Activated CD8-positive, alpha-beta T cell treated with anti-CD3 and anti-CD28 coated beads for 36 hours (primary cell): ENCODE results near the gene ZNF281. TPM values are rescaled to one million over a fixed set of nuclear protein-coding genes. Genes with fewer than 3 reads are reported as not detected.

Source experiments
- ATAC-seq: fragments of 200-7000 bp; cut with Tn5 transposase; one replicate; pipeline ENCODE4 v1.10.0; 2021; ENCODE audit warnings: mild to moderate bottlenecking, moderate library complexity
- CTCF ChIA-PET: fragments of 350-600 bp; sonication (Branson Sonifier 250); formaldehyde crosslinking; loops from one replicate; lab custom pipeline; 2021; ENCODE audit warnings: antibody characterized with exemption; lab: Charles Lee
- POLR2A ChIA-PET: fragments of 350-600 bp; sonication (Branson Sonifier 250); formaldehyde crosslinking; loops from one replicate; lab custom pipeline; 2021; ENCODE audit warnings: antibody characterized with exemption; lab: Charles Lee
- DNase-seq: peaks from one replicate; pipeline ENCODE4 v3.0.0-alpha.2; 2020
- H3K27ac Mint-ChIP-seq: one replicate; pipeline ENCODE4 v1.8.0; 2021; ENCODE audit warnings: mild to moderate bottlenecking, mixed read lengths
- H3K27me3 Mint-ChIP-seq: one replicate; pipeline ENCODE4 v1.8.0; 2021; ENCODE audit warnings: mixed read lengths
- H3K36me3 Mint-ChIP-seq: one replicate; pipeline ENCODE4 v1.8.0; 2021; ENCODE audit warnings: low read depth, mixed read lengths
- H3K4me1 Mint-ChIP-seq: one replicate; pipeline ENCODE4 v1.8.0; 2021; ENCODE audit warnings: low read depth, mixed read lengths
- H3K4me3 Mint-ChIP-seq: one replicate; pipeline ENCODE4 v1.8.0; 2021; ENCODE audit warnings: mild to moderate bottlenecking, moderate library complexity, mixed read lengths
- H3K9me3 Mint-ChIP-seq: one replicate; pipeline ENCODE4 v1.8.0; 2021; ENCODE audit warnings: mixed read lengths
- intact Hi-C: fragments of 100-400 bp; cut with micrococcal nuclease; formaldehyde crosslinking; loops from one replicate; pipeline ENCODE4 v1.10.0; 2022
- total RNA-seq, 2 experiments: library from RNA; stranded (reverse); gene quantifications; one replicate each; pipeline ENCODE4 v1.2.3, GENCODE V29; 2021
- TF ChIP-seq, protein P1 (sequence below): fragments of 200-600 bp; IDR thresholded peaks from one replicate; pipeline ENCODE4 v1.8.0; 2022; ENCODE audit warnings: antibody characterized with exemption, mild to moderate bottlenecking

Gene ZNF281
- total RNA-seq, 2 experiments from 2014 or later = 12.0 to 12.2 TPM

DNA sequence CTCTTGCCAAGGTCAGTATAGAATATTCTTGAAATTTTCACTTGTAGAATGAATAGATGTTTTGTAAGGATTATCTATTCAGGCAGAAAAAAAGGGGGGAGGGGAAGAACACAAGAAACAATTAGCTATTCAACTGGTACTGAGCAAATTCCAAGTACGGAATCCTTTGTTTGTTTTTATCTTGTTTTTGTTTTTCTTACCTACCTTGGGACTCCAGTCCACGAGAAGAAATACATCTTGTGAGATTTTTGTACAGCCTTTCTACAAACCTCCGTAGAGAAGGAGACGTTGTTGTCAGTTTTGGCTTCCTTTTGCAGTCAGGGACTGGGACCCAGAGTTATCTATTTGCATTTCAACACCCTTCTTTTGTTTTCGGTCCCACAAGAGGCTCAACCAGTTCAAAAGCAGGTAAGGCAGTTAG is 36.0 kb downstream of the ZNF281 start:
- Mint-ChIP-seq H3K4me1 (no peaks in the 10 kb centered on the region), H3K27me3 (no peaks in the 10 kb centered on the region), H3K4me3 (no peak overlapping the region), H3K36me3 (no peaks in the 10 kb centered on the region), H3K27ac (no peak overlapping the region), H3K9me3 (no peaks in the 10 kb centered on the region)
- TF ChIP-seq, protein P1, sequence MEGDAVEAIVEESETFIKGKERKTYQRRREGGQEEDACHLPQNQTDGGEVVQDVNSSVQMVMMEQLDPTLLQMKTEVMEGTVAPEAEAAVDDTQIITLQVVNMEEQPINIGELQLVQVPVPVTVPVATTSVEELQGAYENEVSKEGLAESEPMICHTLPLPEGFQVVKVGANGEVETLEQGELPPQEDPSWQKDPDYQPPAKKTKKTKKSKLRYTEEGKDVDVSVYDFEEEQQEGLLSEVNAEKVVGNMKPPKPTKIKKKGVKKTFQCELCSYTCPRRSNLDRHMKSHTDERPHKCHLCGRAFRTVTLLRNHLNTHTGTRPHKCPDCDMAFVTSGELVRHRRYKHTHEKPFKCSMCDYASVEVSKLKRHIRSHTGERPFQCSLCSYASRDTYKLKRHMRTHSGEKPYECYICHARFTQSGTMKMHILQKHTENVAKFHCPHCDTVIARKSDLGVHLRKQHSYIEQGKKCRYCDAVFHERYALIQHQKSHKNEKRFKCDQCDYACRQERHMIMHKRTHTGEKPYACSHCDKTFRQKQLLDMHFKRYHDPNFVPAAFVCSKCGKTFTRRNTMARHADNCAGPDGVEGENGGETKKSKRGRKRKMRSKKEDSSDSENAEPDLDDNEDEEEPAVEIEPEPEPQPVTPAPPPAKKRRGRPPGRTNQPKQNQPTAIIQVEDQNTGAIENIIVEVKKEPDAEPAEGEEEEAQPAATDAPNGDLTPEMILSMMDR = no peak
- ATAC-seq = no peak
- DNase-seq = no peak
- ChIA-PET POLR2A (no interaction called here), CTCF (interaction anchor here (1.0 kb wide), 1 partner anchor 116 kb away, joined by 3 read pairs; no protein-coding TSS in a partner anchor)
- intact Hi-C loops = no loop called here

GRCh38 chr1:200372885-200373181 is 37.0 kb downstream of the ZNF281 start:
- no peaks in the 10 kb centered on the region for H3K36me3 Mint-ChIP-seq
- intact Hi-C loops = no loop called here
- TF ChIP-seq, protein P1 = no peak
- ChIA-PET CTCF (interaction anchor here (1.0 to 1.7 kb wide), 2 partner anchors 24 to 115 kb away, joined by 3 read pairs; no protein-coding TSS in a partner anchor), POLR2A (no interaction called here)
- H3K4me3 Mint-ChIP-seq = no peak overlapping the region
- H3K27ac Mint-ChIP-seq = no peak overlapping the region
- DNase-seq (no peak), ATAC-seq (no peak)
- H3K9me3 Mint-ChIP-seq = no peaks in the 10 kb centered on the region
- no peaks in the 10 kb centered on the region for H3K27me3 Mint-ChIP-seq
- no peaks in the 10 kb centered on the region for H3K4me1 Mint-ChIP-seq

DNA sequence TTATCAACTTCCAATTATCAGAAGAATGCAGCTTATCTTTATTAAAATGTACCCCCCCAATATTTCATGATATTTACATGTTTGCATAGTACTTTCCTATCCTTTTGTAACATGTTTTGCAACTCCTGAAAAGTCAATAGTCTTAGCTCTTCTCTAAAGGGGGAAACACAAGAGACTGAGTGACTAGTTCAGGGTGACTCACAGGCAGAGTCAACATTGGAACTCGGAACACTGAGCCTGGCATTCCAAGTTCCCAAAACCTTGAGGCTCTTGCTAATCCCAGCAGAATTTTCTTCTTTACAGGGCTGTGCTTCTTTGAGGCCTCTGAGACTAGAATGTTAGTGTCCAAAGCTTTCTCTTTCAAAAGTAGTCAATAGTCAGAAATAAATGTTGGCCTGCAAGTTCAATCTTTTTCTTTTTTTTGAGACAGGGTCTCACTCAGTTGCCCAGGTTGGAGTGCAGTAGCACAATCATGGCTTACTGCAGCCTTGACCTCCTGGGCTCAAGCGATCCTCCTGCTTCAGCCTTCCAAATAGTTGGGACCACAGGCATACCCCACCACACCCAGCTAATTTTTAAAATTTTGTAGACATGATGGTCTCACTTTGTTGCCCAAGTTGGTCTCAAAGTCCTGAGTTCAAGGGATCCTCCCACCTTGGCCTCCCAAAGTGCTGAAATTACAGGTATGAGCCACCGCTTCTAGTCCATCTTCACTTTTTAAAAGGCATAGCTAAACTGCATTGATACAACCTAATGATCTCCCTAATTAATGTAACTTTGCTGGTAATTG is 37.5 kb downstream of the ZNF281 start:
- H3K9me3 Mint-ChIP-seq = no peaks in the 10 kb centered on the region
- DNase-seq = no peak
- TF ChIP-seq, protein P1 = no peak
- CTCF ChIA-PET = interaction anchor here (1.7 kb wide), 1 partner anchor 25 kb away, joined by 3 read pairs; no protein-coding TSS in a partner anchor
- intact Hi-C loops = no loop called here
- no peaks in the 10 kb centered on the region for H3K4me1 Mint-ChIP-seq
- no peak for ATAC-seq
- H3K36me3 Mint-ChIP-seq = no peaks in the 10 kb centered on the region
- H3K27ac Mint-ChIP-seq = no peak overlapping the region
- no peaks in the 10 kb centered on the region for H3K27me3 Mint-ChIP-seq
- POLR2A ChIA-PET = interaction anchor here (1.1 kb wide), 1 partner anchor 18 kb away, joined by 3 read pairs; no protein-coding TSS in a partner anchor
- no peak overlapping the region for H3K4me3 Mint-ChIP-seq

GRCh38 chr1:200369706-200370105 is 40.1 kb downstream of the ZNF281 start:
- Mint-ChIP-seq H3K9me3 (no peaks in the 10 kb centered on the region), H3K27me3 (no peaks in the 10 kb centered on the region), H3K36me3 (peaks cover 2% of the 10 kb centered on the region), H3K27ac (no peak overlapping the region), H3K4me3 (no peak overlapping the region), H3K4me1 (no peaks in the 10 kb centered on the region)
- intact Hi-C loops = no loop called here
- DNase-seq (no peak), ATAC-seq (no peak)
- TF ChIP-seq, protein P1 = no peak
- CTCF ChIA-PET = no interaction called here
- POLR2A ChIA-PET = no interaction called here

DNA sequence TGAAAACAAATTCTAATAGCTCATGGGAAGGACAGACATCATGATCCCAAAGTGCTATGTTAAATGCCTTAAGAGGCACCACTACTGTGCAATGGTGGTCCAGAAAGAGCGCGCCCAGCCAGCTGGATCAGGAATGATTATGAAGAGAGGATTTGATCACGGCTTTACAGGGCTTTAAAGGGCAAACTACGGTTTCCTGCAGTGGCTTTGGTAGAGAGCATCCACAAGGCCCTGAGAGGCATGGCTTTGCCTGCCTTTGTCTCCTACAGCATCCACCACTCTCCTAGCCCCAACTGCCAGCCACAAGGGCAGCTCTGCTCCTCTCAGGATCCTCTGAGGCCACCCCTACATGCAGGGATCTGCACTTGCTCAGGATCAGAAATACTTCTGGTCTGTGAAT is 40.7 kb downstream of the ZNF281 start:
- no peak for DNase-seq
- ChIA-PET POLR2A (no interaction called here), CTCF (interaction anchor here (1.1 kb wide), 1 partner anchor 684 kb away, joined by 3 read pairs; no protein-coding TSS in a partner anchor)
- ATAC-seq = no peak
- H3K27ac Mint-ChIP-seq = no peak overlapping the region
- no peaks in the 10 kb centered on the region for H3K9me3 Mint-ChIP-seq
- H3K4me1 Mint-ChIP-seq = no peaks in the 10 kb centered on the region
- intact Hi-C loops = no loop called here
- TF ChIP-seq, protein P1 = no peak
- peaks cover 2% of the 10 kb centered on the region for H3K36me3 Mint-ChIP-seq
- no peak overlapping the region for H3K4me3 Mint-ChIP-seq
- no peaks in the 10 kb centered on the region for H3K27me3 Mint-ChIP-seq
